ENCODE results near the gene SECISBP2.
"Not testable (repeated sequence)": the region's sequence is repeated elsewhere in the genome, so short reads cannot be mapped to it uniquely, and the experiment has no call there.

The SECISBP2 gene

GRCh38 chr9:89318123-89319014 is at the start of gene SECISBP2:
Gene SECISBP2 (plus strand): TSS chr9:89318500. CDS start chr9:89318577, 77 bp downstream.
- peak; percentile 88 to 93 for DNase-seq (ENCODE audit: low read depth in 2 of 2)

- no peak for DNase-seq (ENCODE audit: low read depth in 2 of 2)
Observed at GRCh38 chr9:89273528-89274279, 44.6 kb upstream of the SECISBP2 start.

- DNase-seq (ENCODE audit: low read depth in 2 of 2) = no peak
Observed at GRCh38 chr9:89274838-89275237, 43.5 kb upstream of the SECISBP2 start.

GRCh38 chr9:89276040-89276439 is 42.3 kb upstream of the SECISBP2 start:
- DNase-seq (ENCODE audit: low read depth in 2 of 2) = not testable (repeated sequence)

- no peak for DNase-seq (ENCODE audit: low read depth in 2 of 2)
Observed at GRCh38 chr9:89277043-89277442, 41.3 kb upstream of the SECISBP2 start.

GRCh38 chr9:89277454-89277853 is 40.8 kb upstream of the SECISBP2 start:
- DNase-seq (ENCODE audit: low read depth in 2 of 2) = no peak

GRCh38 chr9:89278551-89278950 is 39.7 kb upstream of the SECISBP2 start:
- DNase-seq (ENCODE audit: low read depth in 2 of 2) = no peak

- no peak for DNase-seq (ENCODE audit: low read depth in 2 of 2)
Observed at GRCh38 chr9:89278997-89279739, 39.1 kb upstream of the SECISBP2 start.

GRCh38 chr9:89281106-89281505 is 37.2 kb upstream of the SECISBP2 start:
- no peak for DNase-seq (ENCODE audit: low read depth in 2 of 2)

- DNase-seq (ENCODE audit: low read depth in 2 of 2) = not testable (repeated sequence)
Observed at GRCh38 chr9:89282248-89282968, 35.9 kb upstream of the SECISBP2 start.

GRCh38 chr9:89284076-89284475 is 34.2 kb upstream of the SECISBP2 start:
- DNase-seq (ENCODE audit: low read depth in 2 of 2) = no peak

GRCh38 chr9:89291741-89292140 is 26.6 kb upstream of the SECISBP2 start:
- DNase-seq (ENCODE audit: low read depth in 2 of 2) = no peak

GRCh38 chr9:89293014-89293413 is 25.3 kb upstream of the SECISBP2 start:
- no peak for DNase-seq (ENCODE audit: low read depth in 2 of 2)

GRCh38 chr9:89295400-89295799 is 22.9 kb upstream of the SECISBP2 start:
- no peak for DNase-seq (ENCODE audit: low read depth in 2 of 2)

GRCh38 chr9:89301996-89302395 is 16.3 kb upstream of the SECISBP2 start:
- DNase-seq (ENCODE audit: low read depth in 2 of 2) = not testable (repeated sequence)

- DNase-seq (ENCODE audit: low read depth in 2 of 2) = no peak
Observed at GRCh38 chr9:89304020-89304833, 14.1 kb upstream of the SECISBP2 start.

GRCh38 chr9:89304834-89305188 is 13.5 kb upstream of the SECISBP2 start:
- no peak for DNase-seq (ENCODE audit: low read depth in 2 of 2)

GRCh38 chr9:89305868-89306267 is 12.4 kb upstream of the SECISBP2 start:
- DNase-seq (ENCODE audit: low read depth in 2 of 2) = no peak

- DNase-seq (ENCODE audit: low read depth in 2 of 2) = no peak
Observed at GRCh38 chr9:89309166-89309565, 9.1 kb upstream of the SECISBP2 start.

- no peak for DNase-seq (ENCODE audit: low read depth in 2 of 2)
Observed at GRCh38 chr9:89309608-89310474, 8.5 kb upstream of the SECISBP2 start.

All from stimulated activated CD8-positive, alpha-beta memory T cell treated with anti-CD3 and anti-CD28 coated beads, Interleukin-7, amount 100 ng/mL, for 1 hour (primary cell).